Loucy (cell line): ENCODE data around the gene TBC1D24.

ENCODE experiments used
- H2AFZ ChIP-seq: fragments of 200-600 bp; sonication (generic); 2 replicates; pipeline ENCODE4 v1.6.0; 2016; ENCODE audit warnings: antibody characterized with exemption, mild to moderate bottlenecking, low read length, moderate library complexity
- H3F3A ChIP-seq: fragments of 200-600 bp; 2 replicates; pipeline ENCODE4 v1.6.0; 2016; ENCODE audit warnings: antibody characterized with exemption, low read depth, mild to moderate bottlenecking
- H3K27me3 ChIP-seq: fragments of 200-600 bp; sonication (generic); 2 replicates; pipeline ENCODE4 v1.6.1; 2014; ENCODE audit warnings: low read length, mild to moderate bottlenecking; ENCODE audit not compliant: insufficient read depth, poor library complexity, severe bottlenecking
- H3K36me3 ChIP-seq: fragments of 200-600 bp; sonication (generic); 2 replicates; pipeline ENCODE4 v1.6.1; 2016; ENCODE audit warnings: low read length; ENCODE audit not compliant: insufficient read depth
- H3K4me1 ChIP-seq: fragments of 200-600 bp; sonication (generic); 2 replicates; pipeline ENCODE4 v1.5.1; 2014; ENCODE audit warnings: low read length, mild to moderate bottlenecking; ENCODE audit not compliant: insufficient read depth, poor library complexity, severe bottlenecking
- H3K4me2 ChIP-seq: fragments of 200-600 bp; sonication (generic); 2 replicates; pipeline ENCODE4 v1.6.0; 2014; ENCODE audit warnings: antibody characterized with exemption, low read length, low read depth, mild to moderate bottlenecking; ENCODE audit not compliant: poor library complexity, severe bottlenecking
- H3K4me3 ChIP-seq: fragments of 200-600 bp; sonication (generic); 2 replicates; pipeline ENCODE4 v1.5.1; 2014; ENCODE audit warnings: low read length, mild to moderate bottlenecking, mixed read lengths; ENCODE audit not compliant: poor library complexity, severe bottlenecking
- H3K79me2 ChIP-seq: fragments of 200-600 bp; sonication (generic); 2 replicates; pipeline ENCODE4 v1.6.1; 2014; ENCODE audit warnings: low read length; ENCODE audit not compliant: insufficient read depth
- H3K9ac ChIP-seq: fragments of 200-600 bp; sonication (generic); 2 replicates; pipeline ENCODE4 v1.6.0; 2014; ENCODE audit warnings: mild to moderate bottlenecking, low read depth, low read length, moderate library complexity; ENCODE audit not compliant: poor library complexity, severe bottlenecking
- H3K9me2 ChIP-seq: fragments of 200-600 bp; sonication (generic); replicated peaks from 2 replicates; pipeline ENCODE4 v1.6.1; 2016; ENCODE audit warnings: low read depth, low read length, mixed read lengths
- H3K9me3 ChIP-seq: fragments of 200-600 bp; sonication (generic); 2 replicates; pipeline ENCODE4 v1.6.1; 2014; ENCODE audit warnings: mild to moderate bottlenecking, antibody characterized with exemption, low read length, low read depth; ENCODE audit not compliant: insufficient read depth
- H4K20me1 ChIP-seq: fragments of 200-600 bp; sonication (generic); 2 replicates; pipeline ENCODE4 v1.6.0; 2014; ENCODE audit warnings: antibody characterized with exemption, low read length, mild to moderate bottlenecking; ENCODE audit not compliant: insufficient read depth, poor library complexity, severe bottlenecking
- CTCF ChIP-seq: fragments of 200-600 bp; sonication (generic); conservative IDR thresholded peaks from 2 replicates; pipeline ENCODE4 v1.5.1; 2014; ENCODE audit warnings: mild to moderate bottlenecking, antibody characterized with exemption, low read length
- EZH2phosphoT487 ChIP-seq: fragments of 200-600 bp; IDR thresholded peaks from 2 replicates; pipeline ENCODE4 v1.6.1; 2018; ENCODE audit warnings: antibody characterized with exemption, mild to moderate bottlenecking, moderate library complexity, borderline replicate concordance

The TBC1D24 gene

GRCh38 chr16:2498531-2499253, 23.8 kb downstream of the TBC1D24 start:
- Histone ChIP-seq H3K36me3 (no peaks in the 10 kb centered on the region; the same call in 1 of the 2 replicates), H4K20me1 (no peaks in the 10 kb centered on the region), H3K79me2 (no peaks in the 10 kb centered on the region), H3K4me3 (no peak overlapping the region), H3K4me2 (no peak overlapping the region), H3K9ac (no peak overlapping the region), H3K27me3 (no peaks in the 10 kb centered on the region), H3K9me3 (no peaks in the 10 kb centered on the region), H2AFZ (no peak overlapping the region), H3K4me1 (no peaks in the 10 kb centered on the region), H3F3A (no peaks in the 10 kb centered on the region), H3K9me2 (no peaks in the 10 kb centered on the region)
- TF ChIP-seq EZH2phosphoT487 (no peak), CTCF (no peak)

GRCh38 chr16:2499454-2499853, 24.5 kb downstream of the TBC1D24 start:
- H3K4me3 ChIP-seq = no peak overlapping the region
- H3K4me2 ChIP-seq = no peak overlapping the region
- no peaks in the 10 kb centered on the region for H3K4me1 ChIP-seq
- H3K27me3 ChIP-seq = no peaks in the 10 kb centered on the region
- H3K9me3 ChIP-seq = no peaks in the 10 kb centered on the region
- no peaks in the 10 kb centered on the region for H3K9me2 ChIP-seq
- H4K20me1 ChIP-seq = no peaks in the 10 kb centered on the region
- no peaks in the 10 kb centered on the region; the same call in 1 of the 2 replicates for H3K36me3 ChIP-seq
- TF ChIP-seq EZH2phosphoT487 (no peak), CTCF (no peak)
- H3K79me2 ChIP-seq = no peaks in the 10 kb centered on the region
- H3F3A ChIP-seq = no peaks in the 10 kb centered on the region
- H3K9ac ChIP-seq = no peak overlapping the region
- no peak overlapping the region for H2AFZ ChIP-seq

GRCh38 chr16:2499890-2500429, 25.0 kb downstream of the TBC1D24 start:
- H4K20me1 ChIP-seq = no peaks in the 10 kb centered on the region
- no peaks in the 10 kb centered on the region for H3K9me2 ChIP-seq
- TF ChIP-seq EZH2phosphoT487 (no peak), CTCF (no peak)
- no peaks in the 10 kb centered on the region for H3K4me1 ChIP-seq
- no peaks in the 10 kb centered on the region for H3K9me3 ChIP-seq
- H3K4me2 ChIP-seq = no peak overlapping the region
- H3K9ac ChIP-seq = no peak overlapping the region
- no peak overlapping the region for H2AFZ ChIP-seq
- no peaks in the 10 kb centered on the region for H3K27me3 ChIP-seq
- no peaks in the 10 kb centered on the region for H3K79me2 ChIP-seq
- H3K4me3 ChIP-seq = no peak overlapping the region
- H3F3A ChIP-seq = no peaks in the 10 kb centered on the region
- no peaks in the 10 kb centered on the region; the same call in 1 of the 2 replicates for H3K36me3 ChIP-seq
